Urothelium cell line (cell line): ENCODE results near the gene VPS45.
"Not testable (repeated sequence)": the region's sequence is repeated elsewhere in the genome, so short reads cannot be mapped to it uniquely, and the experiment has no call there.

Experiments used
- DNase-seq: peaks from one replicate; pipeline ENCODE4 v3.0.0; 2011; ENCODE audit warnings: low spot score, mixed read lengths
- FAIRE-seq: peaks from 2 replicates; lab custom pipeline; 2011; peaks lifted over from hg19 to GRCh38; lab: Jason Lieb, UNC

Gene VPS45

GRCh38 chr1:150185481-150185880 lies 117.9 kb downstream of the VPS45 start:
- FAIRE-seq: no peak
- DNase-seq: no peak

- FAIRE-seq, DNase-seq: not testable (repeated sequence)
Measured at GRCh38 chr1:150186438-150186788, 118.8 kb downstream of the VPS45 start.

GRCh38 chr1:150186789-150187559 lies 119.4 kb downstream of the VPS45 start:
- DNase-seq: peak; percentile 64
- no peak for FAIRE-seq

- DNase-seq: no peak
- FAIRE-seq: no peak
Measured at GRCh38 chr1:150187560-150187931, 120.0 kb downstream of the VPS45 start.

GRCh38 chr1:150192012-150192411 lies 124.4 kb downstream of the VPS45 start:
- FAIRE-seq: no peak
- DNase-seq: peak; percentile 69

GRCh38 chr1:150194381-150195031 lies 126.9 kb downstream of the VPS45 start:
- no peak for FAIRE-seq

More at GRCh38 chr1:150194381-150195031, 126.9 kb downstream of the VPS45 start:
- no peak for DNase-seq
